Trophoblast cell (in vitro differentiated cells and primary cell): ENCODE results near the gene EPYC.

Experiments used
- DNase-seq, 2 donors: peaks; one replicate each; pipeline ENCODE4 v3.0.0-alpha.2; 2016
- H2AFZ ChIP-seq: 2 replicates; pipeline ENCODE4 v1.6.1; 2013; ENCODE audit warnings: low read length, moderate library complexity, mild to moderate bottlenecking; ENCODE audit not compliant: insufficient read depth, poor library complexity
- H2AK5ac ChIP-seq: 2 replicates; pipeline ENCODE4 v1.6.1; 2013; ENCODE audit warnings: mild to moderate bottlenecking, low read length
- H2BK120ac ChIP-seq: 2 replicates; pipeline ENCODE4 v1.6.1; 2013; ENCODE audit warnings: low read length, mild to moderate bottlenecking, moderate library complexity; ENCODE audit not compliant: insufficient read depth, poor library complexity
- H2BK12ac ChIP-seq: 2 replicates; pipeline ENCODE4 v1.6.1; 2013; ENCODE audit warnings: mild to moderate bottlenecking, low read length, moderate library complexity
- H2BK5ac ChIP-seq: 2 replicates; pipeline ENCODE4 v1.6.1; 2013; ENCODE audit warnings: low read length, low read depth, moderate library complexity, mild to moderate bottlenecking; ENCODE audit not compliant: poor library complexity
- H3K14ac ChIP-seq: 2 replicates; pipeline ENCODE4 v1.6.1; 2013; ENCODE audit warnings: mild to moderate bottlenecking, low read length
- H3K18ac ChIP-seq: 2 replicates; pipeline ENCODE4 v1.6.1; 2013; ENCODE audit warnings: mild to moderate bottlenecking, low read length
- H3K23ac ChIP-seq: 2 replicates; pipeline ENCODE4 v1.6.1; 2013; ENCODE audit warnings: low read length
- H3K27ac ChIP-seq: 2 replicates; pipeline ENCODE4 v1.5.1; 2013; ENCODE audit warnings: low read depth, mild to moderate bottlenecking, inconsistent platforms, low read length, moderate library complexity
- H3K27me3 ChIP-seq: 2 replicates; pipeline ENCODE4 v1.6.1; 2013; ENCODE audit warnings: inconsistent platforms, mild to moderate bottlenecking, low read length, moderate library complexity; ENCODE audit not compliant: insufficient read depth
- H3K36me3 ChIP-seq, 2 experiments: 1 replicate in 1 of 2; 2 replicates in 1 of 2; pipeline ENCODE4 v1.6.1; 2013; ENCODE audit warnings: low read length in 2 of 2, mild to moderate bottlenecking in 2 of 2, moderate library complexity in 1 of 2; ENCODE audit not compliant: insufficient read depth in 2 of 2, control insufficient read depth in 1 of 2
- H3K4ac ChIP-seq: 2 replicates; pipeline ENCODE4 v1.6.1; 2013; ENCODE audit warnings: low read depth, mild to moderate bottlenecking, low read length, moderate library complexity
- H3K4me1 ChIP-seq, 2 experiments: 1 replicate in 1 of 2; 2 replicates in 1 of 2; pipeline ENCODE4 v1.6.1; 2013; ENCODE audit warnings: low read length in 2 of 2, mild to moderate bottlenecking in 2 of 2, moderate library complexity in 1 of 2; ENCODE audit not compliant: insufficient read depth in 2 of 2, control insufficient read depth in 1 of 2
- H3K4me2 ChIP-seq: 2 replicates; pipeline ENCODE4 v1.6.1; 2013; ENCODE audit warnings: inconsistent platforms, mild to moderate bottlenecking, low read length, moderate library complexity
- H3K4me3 ChIP-seq: 2 replicates; pipeline ENCODE4 v1.5.1; 2013; ENCODE audit warnings: mild to moderate bottlenecking, low read depth, low read length, inconsistent platforms
- H3K79me1 ChIP-seq: one replicate; pipeline ENCODE4 v1.6.1; 2013; ENCODE audit warnings: low read length
- H3K79me2 ChIP-seq: 2 replicates; pipeline ENCODE4 v1.6.1; 2013; ENCODE audit warnings: low read length, mild to moderate bottlenecking; ENCODE audit not compliant: control insufficient read depth, insufficient read depth, poor library complexity
- H3K9ac ChIP-seq: 2 replicates; pipeline ENCODE4 v1.6.1; 2013; ENCODE audit warnings: mild to moderate bottlenecking, low read length
- H3K9me3 ChIP-seq: 2 replicates; pipeline ENCODE4 v1.6.1; 2013; ENCODE audit warnings: low read depth, mild to moderate bottlenecking, control low read depth, inconsistent platforms, low read length; ENCODE audit not compliant: insufficient read depth
- H4K12ac ChIP-seq: 2 replicates; pipeline ENCODE4 v1.6.1; 2013; ENCODE audit warnings: low read depth, mild to moderate bottlenecking, low read length, moderate library complexity
- H4K8ac ChIP-seq: 2 replicates; pipeline ENCODE4 v1.6.1; 2013; ENCODE audit warnings: low read depth, mild to moderate bottlenecking, low read length, moderate library complexity
- H4K91ac ChIP-seq: one replicate; pipeline ENCODE4 v1.6.1; 2013; ENCODE audit warnings: low read depth, mild to moderate bottlenecking, low read length, moderate library complexity
- WGBS: extraction: QIAGEN DNeasy Blood & Tissue Kit; methylation state at CpG from one replicate; pipeline ENCODE4 v1.1.7; 2013; ENCODE audit warnings: missing lambda C conversion rate; ENCODE audit not compliant: insufficient read length, insufficient coverage; ENCODE audit errors: extremely low coverage; 5-methylcytosine and 5-hydroxymethylcytosine counted together

Gene EPYC

DNA sequence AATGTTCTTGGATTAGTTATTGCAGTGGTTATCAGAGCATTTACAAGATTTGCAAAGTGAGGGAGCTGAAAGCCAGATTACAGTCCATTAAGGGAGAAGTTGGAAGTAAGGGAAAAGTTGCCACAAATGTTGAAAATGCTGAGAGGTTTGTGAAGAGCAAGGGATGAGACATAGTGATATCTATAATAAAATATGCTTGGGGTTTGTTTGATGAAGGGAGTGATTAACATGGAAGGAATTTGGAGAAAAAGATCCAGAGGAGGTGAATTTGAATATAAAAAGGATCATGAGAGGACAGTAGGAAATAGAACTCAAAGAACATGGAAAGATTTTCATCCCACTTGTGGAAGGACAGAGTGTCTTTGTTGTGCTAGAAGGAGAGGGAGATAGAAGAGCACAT lies 30.5 kb downstream of the EPYC start:
- Histone ChIP-seq H4K8ac (no peak overlapping the region), H3K9ac (no peak overlapping the region), H3K4me1 (peaks cover 0 to 2% of the 10 kb centered on the region in 2 experiments), H3K23ac (no peak overlapping the region), H3K4me3 (no peak overlapping the region), H3K79me1 (peaks cover 2% of the 10 kb centered on the region), H2AFZ (no peak overlapping the region), H3K36me3 (no peaks in the 10 kb centered on the region), H3K4me2 (no peak overlapping the region), H2BK5ac (no peak overlapping the region), H3K79me2 (no peaks in the 10 kb centered on the region), H3K18ac (no peak overlapping the region), H3K14ac (no peak overlapping the region), H2BK12ac (no peak overlapping the region), H4K91ac (no peak overlapping the region), H2BK120ac (no peak overlapping the region), H2AK5ac (no peak overlapping the region), H3K9me3 (no peaks in the 10 kb centered on the region), H3K27me3 (no peaks in the 10 kb centered on the region), H3K27ac (no peak overlapping the region), H3K4ac (no peak overlapping the region), H4K12ac (no peak overlapping the region)
- no peak for DNase-seq

DNA sequence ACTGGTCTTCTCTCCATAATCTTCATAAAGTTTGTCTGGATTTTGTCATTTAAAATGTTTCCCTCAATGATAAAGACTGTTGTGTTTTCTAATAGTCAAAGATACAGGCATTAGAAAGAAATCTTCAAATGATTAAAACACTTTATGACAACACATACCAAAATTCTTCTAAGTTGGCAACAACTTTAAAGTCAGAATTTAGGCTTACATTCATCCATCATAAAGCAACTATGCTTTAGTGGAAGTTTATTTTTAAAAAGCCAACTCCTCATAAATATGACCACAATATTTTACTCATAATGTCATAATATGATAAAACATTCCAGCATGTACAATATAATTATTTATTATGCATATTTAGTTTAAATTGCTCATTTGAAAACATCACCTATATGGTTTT lies 32.5 kb downstream of the EPYC start:
- Histone ChIP-seq H3K4me3 (no peak overlapping the region), H4K12ac (no peak overlapping the region), H3K9ac (no peak overlapping the region), H3K4ac (no peak overlapping the region), H3K27me3 (no peaks in the 10 kb centered on the region), H3K36me3 (no peaks in the 10 kb centered on the region), H3K23ac (no peak overlapping the region), H4K91ac (no peak overlapping the region), H3K4me1 (no peaks in the 10 kb centered on the region), H2BK12ac (no peak overlapping the region), H2AK5ac (no peak overlapping the region), H2BK5ac (no peak overlapping the region), H2BK120ac (no peak overlapping the region), H3K9me3 (no peaks in the 10 kb centered on the region), H2AFZ (no peak overlapping the region), H3K79me2 (no peaks in the 10 kb centered on the region), H3K79me1 (no peaks in the 10 kb centered on the region), H3K18ac (no peak overlapping the region), H3K4me2 (no peak overlapping the region), H3K14ac (no peak overlapping the region), H4K8ac (no peak overlapping the region), H3K27ac (no peak overlapping the region)
- no peak for DNase-seq

DNA sequence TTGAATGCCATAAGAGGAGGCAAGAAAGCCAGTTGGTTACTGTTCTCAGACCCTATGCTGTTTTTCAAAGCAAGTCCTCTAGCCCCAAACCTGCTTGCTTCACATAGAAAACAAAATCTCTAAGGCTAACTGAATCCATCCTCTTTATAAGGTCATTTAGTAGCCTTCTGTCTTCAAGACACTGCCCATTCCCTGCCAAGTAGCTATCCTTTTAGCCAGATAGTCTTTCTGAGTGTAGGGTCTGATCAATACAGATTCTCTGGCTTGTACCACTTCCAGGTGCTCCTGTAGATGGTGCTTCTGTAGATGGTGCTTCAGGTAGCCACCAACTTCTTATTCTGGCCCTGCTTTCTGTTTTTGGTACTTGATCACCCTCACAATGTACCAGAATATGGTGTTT lies 33.9 kb downstream of the EPYC start:
- no peak overlapping the region for H2AFZ ChIP-seq
- no peak overlapping the region for H2BK5ac ChIP-seq
- H3K4me2 ChIP-seq, result no peak overlapping the region
- no peak overlapping the region for H3K9ac ChIP-seq
- no peak overlapping the region for H3K4ac ChIP-seq
- no peaks in the 10 kb centered on the region for H3K27me3 ChIP-seq
- no peaks in the 10 kb centered on the region for H3K9me3 ChIP-seq
- no peak overlapping the region for H4K12ac ChIP-seq
- no peak overlapping the region for H3K18ac ChIP-seq
- no peaks in the 10 kb centered on the region for H3K79me2 ChIP-seq
- no peak overlapping the region for H2BK12ac ChIP-seq
- no peak overlapping the region for H3K27ac ChIP-seq
- H3K23ac ChIP-seq, result no peak overlapping the region
- H3K79me1 ChIP-seq, result no peaks in the 10 kb centered on the region
- H3K14ac ChIP-seq, result no peak overlapping the region
- DNase-seq, result no peak
- no peak overlapping the region for H3K4me3 ChIP-seq
- no peak overlapping the region for H2AK5ac ChIP-seq
- no peak overlapping the region for H2BK120ac ChIP-seq
- H3K36me3 ChIP-seq, result no peaks in the 10 kb centered on the region
- no peaks in the 10 kb centered on the region for H3K4me1 ChIP-seq
- H4K8ac ChIP-seq, result no peak overlapping the region
- H4K91ac ChIP-seq, result no peak overlapping the region

DNA sequence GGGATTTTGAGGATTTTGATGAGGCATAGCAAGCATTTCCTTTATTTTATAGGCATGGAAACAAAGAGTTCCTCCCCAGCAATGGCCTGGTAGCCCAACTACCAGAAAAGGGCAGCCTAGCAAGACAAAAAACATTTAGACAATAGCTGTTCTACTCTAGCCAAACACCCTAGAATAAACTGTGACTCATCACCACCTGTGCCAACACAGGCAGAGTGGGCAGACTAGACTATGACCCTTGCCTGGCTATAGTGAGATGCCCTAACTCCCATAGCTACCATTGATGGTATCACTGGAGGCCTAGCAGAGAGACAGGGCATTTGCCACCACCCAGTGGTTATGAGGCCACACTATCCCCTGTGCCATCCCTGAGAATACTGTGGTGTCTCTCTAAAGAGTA lies 34.3 kb downstream of the EPYC start:
- H3K4me3 ChIP-seq, result no peak overlapping the region
- no peak overlapping the region for H3K4ac ChIP-seq
- no peak overlapping the region for H4K12ac ChIP-seq
- no peak overlapping the region for H3K9ac ChIP-seq
- H3K79me1 ChIP-seq, result no peaks in the 10 kb centered on the region
- DNase-seq, result no peak
- H3K4me1 ChIP-seq, result no peaks in the 10 kb centered on the region
- H2BK5ac ChIP-seq, result no peak overlapping the region
- H3K27ac ChIP-seq, result no peak overlapping the region
- H4K91ac ChIP-seq, result no peak overlapping the region
- H2AK5ac ChIP-seq, result no peak overlapping the region
- no peaks in the 10 kb centered on the region for H3K79me2 ChIP-seq
- no peak overlapping the region for H2AFZ ChIP-seq
- no peak overlapping the region for H2BK120ac ChIP-seq
- no peak overlapping the region for H3K23ac ChIP-seq
- no peak overlapping the region for H2BK12ac ChIP-seq
- no peak overlapping the region for H3K18ac ChIP-seq
- H3K14ac ChIP-seq, result no peak overlapping the region
- no peaks in the 10 kb centered on the region for H3K9me3 ChIP-seq
- H3K36me3 ChIP-seq, result no peaks in the 10 kb centered on the region
- no peak overlapping the region for H4K8ac ChIP-seq
- H3K4me2 ChIP-seq, result no peak overlapping the region
- no peaks in the 10 kb centered on the region for H3K27me3 ChIP-seq

- H2BK12ac ChIP-seq, result no peak overlapping the region
- H3K14ac ChIP-seq, result no peak overlapping the region
- H2BK120ac ChIP-seq, result no peak overlapping the region
- H3K4me3 ChIP-seq, result no peak overlapping the region
- H3K4me2 ChIP-seq, result no peak overlapping the region
- no peaks in the 10 kb centered on the region for H3K79me1 ChIP-seq
- no peaks in the 10 kb centered on the region for H3K9me3 ChIP-seq
- no peak overlapping the region for H3K23ac ChIP-seq
- no peak overlapping the region for H2AFZ ChIP-seq
- H3K18ac ChIP-seq, result no peak overlapping the region
- H3K4ac ChIP-seq, result no peak overlapping the region
- H3K4me1 ChIP-seq, result no peaks in the 10 kb centered on the region
- no peak overlapping the region for H2BK5ac ChIP-seq
- H3K27ac ChIP-seq, result no peak overlapping the region
- no peak for DNase-seq
- no peak overlapping the region for H3K9ac ChIP-seq
- H3K27me3 ChIP-seq, result no peaks in the 10 kb centered on the region
- no peaks in the 10 kb centered on the region for H3K79me2 ChIP-seq
- no peaks in the 10 kb centered on the region for H3K36me3 ChIP-seq
- no peak overlapping the region for H4K8ac ChIP-seq
- H4K91ac ChIP-seq, result no peak overlapping the region
- H2AK5ac ChIP-seq, result no peak overlapping the region
- WGBS, result no CpG with 5 or more reads among the region's 2 CpGs
- H4K12ac ChIP-seq, result no peak overlapping the region
These were observed 34.9 kb downstream of the EPYC start for GRCh38 chr12:90969851-90970250.
